GM23338 (cell line): ENCODE results near the gene LAMA4. TPM values are rescaled to one million over a fixed set of nuclear protein-coding genes. Genes with fewer than 3 reads are reported as not detected.

Source experiments
- ATAC-seq: fragments of 200-7000 bp; cut with Tn5 transposase; 3 replicates; pipeline ENCODE4 v1.9.1; 2020
- DNase-seq: peaks from one replicate; pipeline ENCODE4 v3.0.0-alpha.2; 2015; ENCODE audit warnings: low spot score
- H2AFZ ChIP-seq: fragments of 200-600 bp; sonication (generic); 2 replicates; pipeline ENCODE4 v1.8.0; 2016; ENCODE audit warnings: antibody characterized with exemption, mild to moderate bottlenecking, moderate library complexity
- H3F3A ChIP-seq: fragments of 200-600 bp; sonication (generic); replicated peaks from 2 replicates; pipeline ENCODE4 v1.8.0; 2017; ENCODE audit warnings: antibody characterized with exemption, mixed run types, low read depth
- H3K27ac ChIP-seq: fragments of 200-600 bp; sonication (generic); 2 replicates; pipeline ENCODE4 v1.6.1; 2016; ENCODE audit warnings: low read depth
- H3K27me3 ChIP-seq: fragments of 200-600 bp; sonication (generic); 2 replicates; pipeline ENCODE4 v1.8.0; 2016; ENCODE audit warnings: mild to moderate bottlenecking, mixed run types, moderate library complexity; ENCODE audit not compliant: insufficient read depth
- H3K36me3 ChIP-seq: fragments of 200-600 bp; sonication (generic); 2 replicates; pipeline ENCODE4 v1.8.0; 2016; ENCODE audit warnings: mild to moderate bottlenecking; ENCODE audit not compliant: insufficient read depth
- H3K4me1 ChIP-seq: fragments of 200-600 bp; sonication (generic); 2 replicates; pipeline ENCODE4 v1.8.0; 2016; ENCODE audit warnings: mild to moderate bottlenecking, moderate library complexity; ENCODE audit not compliant: insufficient read depth
- H3K4me2 ChIP-seq: fragments of 200-600 bp; sonication (generic); 2 replicates; pipeline ENCODE4 v1.7.1; 2017; ENCODE audit warnings: mixed run types
- H3K4me3 ChIP-seq: fragments of 200-600 bp; sonication (generic); 2 replicates; pipeline ENCODE4 v1.6.1; 2016; ENCODE audit warnings: mixed run types
- H3K79me2 ChIP-seq: fragments of 200-600 bp; sonication (generic); replicated peaks from 2 replicates; pipeline ENCODE4 v1.8.0; 2017; ENCODE audit warnings: mild to moderate bottlenecking; ENCODE audit not compliant: insufficient read depth
- H3K9me2 ChIP-seq: fragments of 200-600 bp; sonication (generic); 2 replicates; pipeline ENCODE4 v1.8.0; 2017; ENCODE audit not compliant: insufficient read depth
- H4K20me1 ChIP-seq: fragments of 200-600 bp; sonication (generic); replicated peaks from 2 replicates; pipeline ENCODE4 v1.8.0; 2017; ENCODE audit warnings: mild to moderate bottlenecking; ENCODE audit not compliant: insufficient read depth
- H3K27ac Mint-ChIP-seq: 2 replicates; pipeline ENCODE4 v1.8.0; 2020; ENCODE audit warnings: inconsistent platforms, mild to moderate bottlenecking, moderate library complexity, mixed read lengths
- H3K27me3 Mint-ChIP-seq: 3 replicates; pipeline ENCODE4 v1.8.0; 2022; ENCODE audit warnings: low read depth, mild to moderate bottlenecking, moderate library complexity, mixed read lengths, inconsistent platforms; ENCODE audit not compliant: insufficient read depth, poor library complexity
- H3K36me3 Mint-ChIP-seq: 3 replicates; pipeline ENCODE4 v1.8.0; 2021; ENCODE audit warnings: low read depth, mild to moderate bottlenecking, inconsistent platforms, moderate library complexity, mixed read lengths
- H3K4me1 Mint-ChIP-seq: 3 replicates; pipeline ENCODE4 v1.8.0; 2020; ENCODE audit warnings: mild to moderate bottlenecking, inconsistent platforms, mixed read lengths
- H3K4me3 Mint-ChIP-seq: 3 replicates; pipeline ENCODE4 v1.8.0; 2021; ENCODE audit warnings: moderate library complexity, mild to moderate bottlenecking, inconsistent platforms, mixed read lengths
- H3K9me3 Mint-ChIP-seq: 3 replicates; pipeline ENCODE4 v1.8.0; 2020; ENCODE audit warnings: moderate library complexity, mild to moderate bottlenecking, inconsistent platforms, mixed read lengths
- EZH2phosphoT487 ChIP-seq: fragments of 200-600 bp; sonication (generic); IDR thresholded peaks from one replicate; pipeline ENCODE4 v1.8.1; 2018; ENCODE audit warnings: antibody characterized with exemption; ENCODE audit not compliant: unreplicated experiment
- NANOG ChIP-seq: IDR thresholded peaks from 2 replicates; pipeline ENCODE4 v1.6.1; 2016; ENCODE audit warnings: antibody characterized with exemption, borderline replicate concordance
- POLR2AphosphoS5 ChIP-seq: IDR thresholded peaks from 2 replicates; pipeline ENCODE4 v1.6.1; 2016; ENCODE audit warnings: antibody characterized with exemption, low read depth
- ZNF114 ChIP-seq: fragments of 250-450 bp; sonication (Bioruptor Pico); IDR thresholded peaks from 2 replicates; pipeline ENCODE4 v1.5.0; 2020; ENCODE audit warnings: mild to moderate bottlenecking, moderate library complexity
- polyA plus RNA-seq: library from polyadenylated mRNA; unstranded; fragments of >200 nt; fragmentation: Nextera tagmentation; extraction: Ambion mirVana; gene quantifications from 2 replicates; pipeline ENCODE4 v1.2.1, GENCODE V29; 2016
- total RNA-seq: library from RNA; depleted of rRNA; stranded (reverse); fragments of >200 nt; shearing (Covaris generic); gene quantifications from 2 replicates; pipeline ENCODE4 v1.2.3, GENCODE V29; 2014
- TF ChIP-seq, protein P1 (sequence below): fragments of 250-450 bp; sonication (Bioruptor Pico); IDR thresholded peaks from 2 replicates; pipeline ENCODE4 v1.5.0; 2020; ENCODE audit warnings: mild to moderate bottlenecking, moderate library complexity

The LAMA4 gene
- total and polyA plus RNA-seq, 2 experiments from 2014 or later: 1.7 to 2.8 TPM

DNA sequence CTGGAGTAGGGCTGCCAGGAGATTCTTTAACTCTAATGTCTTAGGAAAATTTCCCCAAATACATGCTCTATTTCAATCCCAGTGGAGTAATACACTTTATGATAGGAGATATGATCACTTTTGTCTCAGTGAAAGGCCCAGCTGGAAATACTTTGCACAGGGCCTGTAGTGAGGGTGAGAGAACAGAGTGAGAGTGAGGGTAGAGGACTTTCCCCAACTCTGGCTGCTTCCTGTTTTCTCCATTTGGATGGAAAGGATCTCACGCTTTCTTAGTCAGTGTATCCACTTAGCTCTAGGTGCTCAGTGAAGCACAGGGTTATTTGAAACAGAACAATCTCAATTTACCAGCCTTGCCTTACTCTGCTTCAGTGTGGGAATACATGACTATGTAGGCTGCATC, 130.4 kb downstream of the LAMA4 start:
- Mint-ChIP-seq H3K4me3 (no peak overlapping the region), H3K36me3 (no peaks in the 10 kb centered on the region), H3K9me3 (no peaks in the 10 kb centered on the region; the same call in 2 of the 3 replicates), H3K27ac (no peak overlapping the region), H3K27me3 (no peaks in the 10 kb centered on the region), H3K4me1 (peaks cover 9% of the 10 kb centered on the region)
- H3K79me2 ChIP-seq: no peaks in the 10 kb centered on the region
- no peak overlapping the region for H3K27ac ChIP-seq
- H3F3A ChIP-seq: no peaks in the 10 kb centered on the region
- H3K36me3 ChIP-seq: no peaks in the 10 kb centered on the region
- no peak overlapping the region for H3K4me3 ChIP-seq
- no peaks in the 10 kb centered on the region for H3K9me2 ChIP-seq
- no peak overlapping the region for H3K4me2 ChIP-seq
- no peak for DNase-seq
- H2AFZ ChIP-seq: 0 out of 2 replicates have a peak overlapping the region, but pooled peaks have one; percentile 25
- no peaks in the 10 kb centered on the region for H4K20me1 ChIP-seq
- no peaks in the 10 kb centered on the region for H3K4me1 ChIP-seq
- H3K27me3 ChIP-seq: no peaks in the 10 kb centered on the region
- no peak for ATAC-seq
- no peak for TF ChIP-seq EZH2phosphoT487

DNA sequence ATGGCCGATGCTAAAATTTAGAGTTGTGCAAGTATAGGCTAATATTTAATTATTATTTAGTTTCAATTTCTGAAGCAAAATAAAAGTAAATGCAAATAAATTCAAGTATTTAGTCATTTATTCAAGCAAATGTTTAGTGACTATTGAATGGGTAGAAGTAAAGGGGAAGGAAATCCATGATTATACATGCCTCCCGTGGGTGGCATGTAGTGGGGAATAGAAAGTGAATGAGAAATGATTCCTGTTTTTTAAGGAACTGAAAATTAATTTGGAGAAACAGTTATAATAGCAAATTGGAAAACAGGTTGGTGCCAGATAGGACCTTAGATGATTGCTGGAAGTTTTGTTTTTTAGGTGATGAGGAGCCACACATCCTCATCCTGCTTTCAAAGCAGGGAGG, 131.6 kb downstream of the LAMA4 start:
- Mint-ChIP-seq H3K9me3 (no peaks in the 10 kb centered on the region; the same call in 2 of the 3 replicates), H3K36me3 (no peaks in the 10 kb centered on the region), H3K4me3 (no peak overlapping the region), H3K4me1 (peaks cover 9% of the 10 kb centered on the region), H3K27me3 (no peaks in the 10 kb centered on the region), H3K27ac (no peak overlapping the region; the same call in 1 of the 2 replicates)
- Histone ChIP-seq H3K79me2 (no peaks in the 10 kb centered on the region), H3K9me2 (no peaks in the 10 kb centered on the region), H3K4me2 (no peak overlapping the region), H3K36me3 (no peaks in the 10 kb centered on the region), H2AFZ (no peak overlapping the region; the same call in 1 of the 2 replicates), H4K20me1 (no peaks in the 10 kb centered on the region), H3K4me3 (no peak overlapping the region), H3K27me3 (no peaks in the 10 kb centered on the region), H3F3A (no peaks in the 10 kb centered on the region), H3K27ac (no peak overlapping the region), H3K4me1 (no peaks in the 10 kb centered on the region)
- no peak for DNase-seq
- TF ChIP-seq ZNF114 (CRISPR knock-in tag): no peak
- TF ChIP-seq, protein P1, sequence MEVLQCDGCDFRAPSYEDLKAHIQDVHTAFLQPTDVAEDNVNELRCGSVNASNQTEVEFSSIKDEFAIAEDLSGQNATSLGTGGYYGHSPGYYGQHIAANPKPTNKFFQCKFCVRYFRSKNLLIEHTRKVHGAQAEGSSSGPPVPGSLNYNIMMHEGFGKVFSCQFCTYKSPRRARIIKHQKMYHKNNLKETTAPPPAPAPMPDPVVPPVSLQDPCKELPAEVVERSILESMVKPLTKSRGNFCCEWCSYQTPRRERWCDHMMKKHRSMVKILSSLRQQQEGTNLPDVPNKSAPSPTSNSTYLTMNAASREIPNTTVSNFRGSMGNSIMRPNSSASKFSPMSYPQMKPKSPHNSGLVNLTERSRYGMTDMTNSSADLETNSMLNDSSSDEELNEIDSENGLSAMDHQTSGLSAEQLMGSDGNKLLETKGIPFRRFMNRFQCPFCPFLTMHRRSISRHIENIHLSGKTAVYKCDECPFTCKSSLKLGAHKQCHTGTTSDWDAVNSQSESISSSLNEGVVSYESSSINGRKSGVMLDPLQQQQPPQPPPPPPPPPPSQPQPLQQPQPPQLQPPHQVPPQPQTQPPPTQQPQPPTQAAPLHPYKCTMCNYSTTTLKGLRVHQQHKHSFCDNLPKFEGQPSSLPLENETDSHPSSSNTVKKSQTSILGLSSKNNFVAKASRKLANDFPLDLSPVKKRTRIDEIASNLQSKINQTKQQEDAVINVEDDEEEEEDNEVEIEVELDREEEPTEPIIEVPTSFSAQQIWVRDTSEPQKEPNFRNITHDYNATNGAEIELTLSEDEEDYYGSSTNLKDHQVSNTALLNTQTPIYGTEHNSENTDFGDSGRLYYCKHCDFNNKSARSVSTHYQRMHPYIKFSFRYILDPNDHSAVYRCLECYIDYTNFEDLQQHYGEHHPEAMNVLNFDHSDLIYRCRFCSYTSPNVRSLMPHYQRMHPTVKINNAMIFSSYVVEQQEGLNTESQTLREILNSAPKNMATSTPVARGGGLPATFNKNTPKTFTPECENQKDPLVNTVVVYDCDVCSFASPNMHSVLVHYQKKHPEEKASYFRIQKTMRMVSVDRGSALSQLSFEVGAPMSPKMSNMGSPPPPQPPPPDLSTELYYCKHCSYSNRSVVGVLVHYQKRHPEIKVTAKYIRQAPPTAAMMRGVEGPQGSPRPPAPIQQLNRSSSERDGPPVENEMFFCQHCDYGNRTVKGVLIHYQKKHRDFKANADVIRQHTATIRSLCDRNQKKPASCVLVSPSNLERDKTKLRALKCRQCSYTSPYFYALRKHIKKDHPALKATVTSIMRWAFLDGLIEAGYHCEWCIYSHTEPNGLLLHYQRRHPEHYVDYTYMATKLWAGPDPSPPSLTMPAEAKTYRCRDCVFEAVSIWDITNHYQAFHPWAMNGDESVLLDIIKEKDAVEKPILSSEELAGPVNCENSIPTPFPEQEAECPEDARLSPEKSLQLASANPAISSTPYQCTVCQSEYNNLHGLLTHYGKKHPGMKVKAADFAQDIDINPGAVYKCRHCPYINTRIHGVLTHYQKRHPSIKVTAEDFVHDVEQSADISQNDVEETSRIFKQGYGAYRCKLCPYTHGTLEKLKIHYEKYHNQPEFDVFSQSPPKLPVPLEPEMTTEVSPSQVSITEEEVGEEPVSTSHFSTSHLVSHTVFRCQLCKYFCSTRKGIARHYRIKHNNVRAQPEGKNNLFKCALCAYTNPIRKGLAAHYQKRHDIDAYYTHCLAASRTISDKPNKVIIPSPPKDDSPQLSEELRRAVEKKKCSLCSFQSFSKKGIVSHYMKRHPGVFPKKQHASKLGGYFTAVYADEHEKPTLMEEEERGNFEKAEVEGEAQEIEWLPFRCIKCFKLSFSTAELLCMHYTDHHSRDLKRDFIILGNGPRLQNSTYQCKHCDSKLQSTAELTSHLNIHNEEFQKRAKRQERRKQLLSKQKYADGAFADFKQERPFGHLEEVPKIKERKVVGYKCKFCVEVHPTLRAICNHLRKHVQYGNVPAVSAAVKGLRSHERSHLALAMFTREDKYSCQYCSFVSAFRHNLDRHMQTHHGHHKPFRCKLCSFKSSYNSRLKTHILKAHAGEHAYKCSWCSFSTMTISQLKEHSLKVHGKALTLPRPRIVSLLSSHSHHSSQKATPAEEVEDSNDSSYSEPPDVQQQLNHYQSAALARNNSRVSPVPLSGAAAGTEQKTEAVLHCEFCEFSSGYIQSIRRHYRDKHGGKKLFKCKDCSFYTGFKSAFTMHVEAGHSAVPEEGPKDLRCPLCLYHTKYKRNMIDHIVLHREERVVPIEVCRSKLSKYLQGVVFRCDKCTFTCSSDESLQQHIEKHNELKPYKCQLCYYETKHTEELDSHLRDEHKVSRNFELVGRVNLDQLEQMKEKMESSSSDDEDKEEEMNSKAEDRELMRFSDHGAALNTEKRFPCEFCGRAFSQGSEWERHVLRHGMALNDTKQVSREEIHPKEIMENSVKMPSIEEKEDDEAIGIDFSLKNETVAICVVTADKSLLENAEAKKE (CRISPR knock-in tag): no peak
- no peak for TF ChIP-seq NANOG
- TF ChIP-seq POLR2AphosphoS5: no peak
- no peak for ATAC-seq
